Activated CD8-positive, alpha-beta memory T cell treated with anti-CD3 and anti-CD28 coated beads for 24 hours (primary cell): ENCODE measurements around the gene ECEL1.
"Not testable (repeated sequence)": the region's sequence is repeated elsewhere in the genome, so short reads cannot be mapped to it uniquely, and the experiment has no call there.

ENCODE experiments used
- DNase-seq: peaks from one replicate; pipeline ENCODE4 v3.0.0-alpha.2; 2020

The ECEL1 gene

GRCh38 chr2:232487385-232488096 is at the start of gene ECEL1:
Gene ECEL1, minus strand, starts transcription at chr2:232487834. Its CDS starts 1,181 bp downstream, at chr2:232486653.
- DNase-seq = no peak

- DNase-seq = no peak
Measured at GRCh38 chr2:232537079-232537478, 49.4 kb upstream of the ECEL1 start.

DNA sequence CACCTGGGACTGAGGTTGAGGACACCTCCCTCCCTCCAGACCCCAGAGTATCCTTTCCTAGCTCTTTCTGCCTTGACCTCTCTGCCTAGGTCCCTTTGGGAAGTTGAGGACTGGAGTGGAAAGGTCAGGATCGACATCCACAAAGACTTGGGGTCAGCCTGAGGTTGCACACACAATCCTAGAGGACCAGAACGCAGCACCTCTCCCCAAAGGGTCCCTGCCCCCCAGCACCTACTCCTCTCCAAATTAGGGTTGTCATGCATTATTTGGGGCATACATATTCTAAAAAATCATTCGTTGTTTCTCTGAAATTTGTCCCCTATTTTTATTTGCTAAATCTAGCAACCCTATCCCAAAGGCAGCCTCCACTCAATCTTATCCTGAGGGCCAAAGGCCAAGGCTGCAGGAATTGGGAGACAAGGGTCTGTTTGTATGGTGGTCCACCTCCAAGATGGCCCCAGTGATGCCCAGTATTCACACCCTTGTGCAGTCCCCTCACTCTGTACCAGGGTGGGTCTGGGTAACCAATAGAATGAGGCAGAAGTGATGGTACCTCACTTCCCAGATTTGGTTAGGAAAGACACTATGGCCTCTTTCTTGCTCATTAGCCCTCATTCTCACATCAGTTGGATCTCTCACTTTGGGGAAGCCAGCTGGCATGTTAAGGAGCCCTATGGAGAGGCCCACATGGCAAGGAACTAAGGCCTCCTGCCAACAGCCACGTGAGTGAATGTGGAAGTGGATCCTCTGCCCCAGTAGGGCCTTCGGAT is 48.3 kb upstream of the ECEL1 start:
- no peak for DNase-seq

DNA sequence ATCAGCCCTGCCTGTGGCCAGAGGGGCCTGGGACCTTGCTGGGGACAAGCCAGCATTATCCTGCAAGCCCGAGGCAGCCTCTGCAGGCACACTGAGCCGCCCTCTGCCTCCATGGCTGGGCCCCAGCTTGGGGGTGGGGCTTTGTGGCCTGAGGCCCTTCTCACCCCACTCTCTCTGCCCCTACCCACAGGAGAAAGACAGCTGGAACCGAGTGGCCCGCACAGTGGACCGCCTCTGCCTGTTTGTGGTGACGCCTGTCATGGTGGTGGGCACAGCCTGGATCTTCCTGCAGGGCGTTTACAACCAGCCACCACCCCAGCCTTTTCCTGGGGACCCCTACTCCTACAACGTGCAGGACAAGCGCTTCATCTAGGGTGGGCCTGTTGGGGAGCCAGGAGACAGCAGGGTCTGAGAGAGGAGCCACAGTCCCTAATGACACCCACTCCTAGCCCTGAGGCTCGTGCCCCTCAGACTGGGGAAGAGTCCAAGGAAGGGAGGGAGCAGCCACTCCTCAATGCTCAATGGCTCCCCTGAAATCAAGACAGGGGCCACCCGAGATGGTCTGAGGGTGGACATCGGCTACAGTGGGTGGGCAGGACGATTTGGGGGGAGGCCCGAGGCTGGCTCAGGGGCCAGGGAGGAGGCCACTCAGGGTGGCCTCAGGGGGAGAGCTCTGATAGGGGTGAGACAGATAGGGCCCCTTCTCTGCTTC is 47.5 kb upstream of the ECEL1 start:
- DNase-seq = no peak

GRCh38 chr2:232533944-232534710 is 46.5 kb upstream of the ECEL1 start:
- DNase-seq = no peak

DNA sequence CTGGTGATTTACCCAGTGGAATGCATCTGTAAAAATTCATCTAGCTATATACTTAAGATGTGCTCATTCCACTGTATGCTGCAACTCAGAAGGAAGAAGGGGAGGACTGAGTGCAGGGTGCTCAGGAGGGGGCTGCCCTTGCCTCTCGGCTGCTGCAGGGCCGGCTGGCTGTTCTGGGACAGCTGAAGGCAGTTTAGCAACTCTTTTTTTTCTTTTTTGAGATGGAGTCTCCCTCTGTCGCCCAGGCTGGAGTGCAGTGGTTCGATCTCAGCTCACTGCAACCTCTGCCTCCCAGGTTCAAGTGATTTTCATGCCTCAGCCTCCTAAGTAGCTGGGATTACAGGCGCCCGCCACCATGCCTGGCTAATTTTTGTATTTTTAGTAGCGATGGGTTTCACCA is 45.2 kb upstream of the ECEL1 start:
- not testable (repeated sequence) for DNase-seq

DNA sequence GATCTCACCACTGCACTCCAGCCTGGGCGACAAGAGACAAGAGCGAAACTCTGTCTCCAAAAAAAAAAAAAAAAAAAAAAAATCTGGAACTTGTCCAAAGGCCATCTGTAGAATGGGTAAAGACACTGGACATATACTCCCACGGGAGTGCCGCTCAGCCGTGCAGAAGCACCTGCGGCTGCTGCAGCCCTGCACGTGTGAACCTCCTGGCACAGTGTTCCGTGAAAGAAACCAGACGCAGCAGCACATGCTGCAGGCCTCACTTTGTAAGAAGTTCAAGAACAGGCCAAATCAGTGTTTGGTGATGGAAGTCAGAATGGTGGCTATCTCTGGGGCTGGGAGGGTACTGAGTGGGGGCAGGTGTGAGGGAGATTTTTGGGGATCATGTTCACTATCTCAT is 44.8 kb upstream of the ECEL1 start:
- DNase-seq = no peak

- no peak for DNase-seq
Measured at GRCh38 chr2:232530626-232531260, 43.1 kb upstream of the ECEL1 start.

GRCh38 chr2:232529806-232530547 is 42.3 kb upstream of the ECEL1 start:
- DNase-seq = no peak

DNA sequence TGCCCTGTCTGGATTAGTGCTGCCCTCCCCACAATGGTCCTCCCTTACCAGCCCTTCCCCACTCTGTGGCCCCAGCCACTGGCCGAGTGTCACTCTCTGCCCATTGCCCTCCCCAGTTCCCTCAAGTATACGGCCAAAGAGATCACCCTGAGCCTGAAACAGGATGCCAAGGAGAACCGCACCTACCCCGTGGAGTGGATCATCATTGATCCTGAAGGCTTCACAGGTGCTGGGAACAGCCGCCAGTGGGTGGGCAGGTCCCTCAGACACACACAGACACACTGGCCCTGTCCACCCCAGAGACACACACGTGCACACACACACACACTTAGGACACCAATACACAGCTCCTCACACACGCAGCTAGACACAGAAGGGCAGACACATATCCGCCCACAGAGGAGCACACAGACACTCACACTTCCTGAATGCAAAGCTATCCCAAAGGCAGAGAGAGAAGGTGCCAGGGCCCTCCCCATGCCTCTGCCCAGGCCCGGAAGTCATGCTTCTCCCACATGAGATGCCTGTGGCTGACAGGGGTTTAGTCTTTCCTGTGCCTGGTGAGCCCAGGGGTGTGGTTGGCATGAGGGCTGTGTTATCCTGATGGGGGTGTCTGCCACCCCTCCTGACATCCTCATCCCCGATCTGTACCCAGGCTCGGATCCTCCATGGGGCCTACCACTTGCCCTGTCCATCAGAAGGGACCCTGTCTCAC is 41.3 kb upstream of the ECEL1 start:
- DNase-seq = no peak

DNA sequence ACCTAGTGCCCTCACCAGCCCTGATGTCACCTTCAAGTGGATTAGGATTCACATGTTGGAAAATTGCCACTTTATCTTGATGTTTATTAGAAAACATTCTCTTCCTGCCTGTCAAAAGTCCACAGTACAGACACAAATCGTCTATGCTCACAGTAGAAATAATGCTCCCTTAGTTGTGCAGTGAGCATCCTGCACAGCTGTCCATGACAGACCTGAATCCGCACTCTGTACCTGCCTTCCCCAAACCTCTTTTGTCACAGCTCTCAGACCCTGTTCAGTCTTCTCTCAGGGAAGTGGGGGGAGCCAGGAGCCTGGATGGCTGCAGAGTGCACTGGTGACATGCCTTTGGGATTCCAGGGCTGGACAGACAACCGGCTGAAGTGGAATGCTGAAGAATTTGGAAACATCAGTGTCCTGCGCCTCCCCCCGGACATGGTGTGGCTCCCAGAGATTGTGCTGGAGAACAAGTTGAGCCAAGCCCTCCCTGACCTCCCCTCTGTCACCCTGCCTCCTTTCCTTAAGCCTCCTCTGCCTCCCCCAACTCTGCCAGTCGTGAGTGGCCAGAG is 40.4 kb upstream of the ECEL1 start:
- DNase-seq = no peak

GRCh38 chr2:232526372-232526941 is 38.8 kb upstream of the ECEL1 start:
- DNase-seq = no peak

GRCh38 chr2:232525791-232526371 is 38.2 kb upstream of the ECEL1 start, which contains the start of gene CHRND:
Gene CHRND, plus strand, starts transcription at chr2:232526160. Its CDS starts 56 bp downstream, at chr2:232526216.
- no peak for DNase-seq

GRCh38 chr2:232525199-232525598 is 37.6 kb upstream of the ECEL1 start:
- no peak for DNase-seq

DNA sequence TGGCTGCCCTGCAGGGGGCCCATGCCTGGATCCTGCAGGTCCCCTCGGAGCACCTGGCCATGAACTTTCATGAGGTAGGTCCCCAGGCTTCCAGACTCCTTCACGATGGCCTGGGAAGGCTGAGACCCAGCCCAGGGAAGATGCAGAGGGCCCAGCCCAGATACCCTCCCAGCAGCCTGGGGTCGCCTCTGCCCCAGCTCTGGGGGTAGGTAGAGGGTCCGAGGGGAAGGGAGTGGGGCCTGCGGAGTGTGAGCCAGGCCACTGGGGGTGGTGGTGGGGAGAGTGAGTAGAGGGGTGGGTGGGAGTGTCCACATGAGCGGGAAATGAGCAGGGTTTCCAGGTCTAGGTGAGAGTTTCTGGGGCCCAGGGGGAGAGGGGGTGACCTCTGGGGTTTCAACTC is 37.1 kb upstream of the ECEL1 start:
- DNase-seq = no peak

GRCh38 chr2:232523682-232524597 is 36.3 kb upstream of the ECEL1 start:
- DNase-seq = peak; percentile 75

DNA sequence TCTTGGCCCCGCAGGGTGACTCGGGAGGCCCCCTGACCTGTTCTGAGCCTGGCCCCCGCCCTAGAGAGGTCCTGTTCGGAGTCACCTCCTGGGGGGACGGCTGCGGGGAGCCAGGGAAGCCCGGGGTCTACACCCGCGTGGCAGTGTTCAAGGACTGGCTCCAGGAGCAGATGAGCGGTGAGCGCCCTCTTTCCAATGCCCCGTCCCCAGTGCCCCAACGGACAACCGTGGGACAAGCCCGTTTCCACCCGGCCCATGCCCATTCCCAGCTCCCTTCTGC is 35.7 kb upstream of the ECEL1 start:
- no peak for DNase-seq

DNA sequence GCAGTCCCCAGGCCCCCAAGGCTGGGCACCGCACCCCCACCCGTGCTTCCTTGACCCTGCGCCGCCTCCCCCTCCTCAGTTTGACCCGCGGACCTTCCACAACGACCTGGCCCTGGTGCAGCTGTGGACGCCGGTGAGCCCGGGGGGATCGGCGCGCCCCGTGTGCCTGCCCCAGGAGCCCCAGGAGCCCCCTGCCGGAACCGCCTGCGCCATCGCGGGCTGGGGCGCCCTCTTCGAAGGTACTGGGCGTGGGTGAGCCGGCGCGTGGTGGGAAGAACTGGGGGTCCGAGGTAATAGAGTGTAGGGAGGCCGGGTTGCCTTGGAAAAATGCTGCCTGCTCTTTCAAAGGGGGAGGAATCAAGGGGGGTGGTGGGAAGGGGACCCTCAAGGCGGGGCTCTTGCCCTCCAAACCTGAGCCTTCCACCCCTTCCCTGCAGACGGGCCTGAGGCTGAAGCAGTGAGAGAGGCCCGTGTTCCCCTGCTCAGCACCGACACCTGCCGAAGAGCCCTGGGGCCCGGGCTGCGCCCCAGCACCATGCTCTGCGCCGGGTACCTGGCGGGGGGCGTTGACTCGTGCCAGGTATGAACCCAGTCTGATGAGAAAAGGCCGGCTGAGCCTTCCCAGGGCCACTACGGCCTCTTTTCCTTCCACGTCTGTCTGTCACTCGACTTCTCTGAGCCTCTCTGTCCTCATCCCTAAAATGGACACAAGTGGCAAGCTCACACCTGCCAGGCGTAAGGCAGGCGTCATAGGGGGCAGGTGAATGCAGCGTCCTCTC is 35.2 kb upstream of the ECEL1 start:
- DNase-seq = no peak
